Liver (tissue), 9 donors: Measurements from ENCODE around the gene GPX3. TPM values are rescaled to one million over a fixed set of nuclear protein-coding genes. Genes with fewer than 3 reads are reported as not detected.
A peak's percentile ranks its signal among the peaks of the same experiment; 100 is the strongest.

Experiments
- DNase-seq: peaks from one replicate; pipeline ENCODE4 v3.0.0-alpha.2; 2017; ENCODE audit warnings: low spot score
- H3K27ac ChIP-seq, 2 donors: one replicate each; pipeline ENCODE4 v1.7.0; 2013; ENCODE audit warnings: inconsistent platforms in 2 of 2, low read length in 2 of 2, control low read depth in 1 of 2, low read depth in 1 of 2, mild to moderate bottlenecking in 1 of 2
- H3K27me3 ChIP-seq, 4 donors: one replicate each; pipeline versions ENCODE4 v1.6.1 to v1.7.0; 2013; ENCODE audit warnings: low read length in 3 of 4, inconsistent platforms in 1 of 4, mild to moderate bottlenecking in 1 of 4, moderate library complexity in 1 of 4; ENCODE audit not compliant: control insufficient read depth in 4 of 4, insufficient read depth in 4 of 4
- H3K36me3 ChIP-seq, 4 donors: one replicate each; pipeline versions ENCODE4 v1.6.1 to v1.7.0; 2013; ENCODE audit warnings: low read length in 3 of 4, mild to moderate bottlenecking in 3 of 4, low read depth in 1 of 4, moderate library complexity in 1 of 4; ENCODE audit not compliant: control insufficient read depth in 4 of 4, insufficient read depth in 3 of 4
- H3K4me1 ChIP-seq, 4 donors: one replicate each; pipeline versions ENCODE4 v1.6.1 to v1.7.0; 2013; ENCODE audit warnings: low read length in 3 of 4, mild to moderate bottlenecking in 3 of 4, moderate library complexity in 1 of 4; ENCODE audit not compliant: control insufficient read depth in 4 of 4, insufficient read depth in 4 of 4
- H3K4me3 ChIP-seq, 3 donors: one replicate each; pipeline versions ENCODE4 v1.6.1 to v1.7.0; 2013; ENCODE audit warnings: low read length in 3 of 3, control low read depth in 1 of 3, low read depth in 1 of 3, mild to moderate bottlenecking in 1 of 3
- H3K9ac ChIP-seq, 2 donors: one replicate each; pipeline ENCODE4 v1.7.0; 2013; ENCODE audit warnings: low read length in 2 of 2, mild to moderate bottlenecking in 2 of 2, moderate library complexity in 2 of 2, control low read depth in 1 of 2, low read depth in 1 of 2
- H3K9me3 ChIP-seq, 4 donors: one replicate each; pipeline versions ENCODE4 v1.6.1 to v1.7.0; 2013; ENCODE audit warnings: low read length in 3 of 4; ENCODE audit not compliant: control insufficient read depth in 4 of 4
- ATF3 ChIP-seq: IDR thresholded peaks from 2 replicates; pipeline ENCODE4 v1.6.1; 2016; ENCODE audit warnings: antibody characterized with exemption
- CTCF ChIP-seq: fragments of 150-350 bp; IDR thresholded peaks from 2 replicates; pipeline ENCODE4 v1.5.1; 2017; ENCODE audit warnings: improper control_type of control experiment, low read depth, low read length; ENCODE audit not compliant: missing input control
- EGR1 ChIP-seq, 2 donors: IDR thresholded peaks; 2 replicates each; pipeline ENCODE4 v1.6.1; 2016 to 2018; ENCODE audit warnings: antibody characterized with exemption in 2 of 2, low read depth in 2 of 2
- FOXA1 ChIP-seq: IDR thresholded peaks from 2 replicates; pipeline ENCODE4 v1.6.1; 2016; ENCODE audit warnings: antibody characterized with exemption
- FOXA2 ChIP-seq: IDR thresholded peaks from 2 replicates; pipeline ENCODE4 v1.6.1; 2016; ENCODE audit warnings: antibody characterized with exemption
- GABPA ChIP-seq, 2 donors: IDR thresholded peaks in 1 of 2; conservative IDR thresholded peaks in 1 of 2; 2 replicates each; pipeline ENCODE4 v1.6.1; 2016; ENCODE audit warnings: antibody characterized with exemption in 2 of 2, mild to moderate bottlenecking in 1 of 2, moderate library complexity in 1 of 2
- HNF4A ChIP-seq, 2 donors: conservative IDR thresholded peaks; 2 replicates each; pipeline ENCODE4 v1.6.1; 2016; ENCODE audit warnings: antibody characterized with exemption in 2 of 2, mild to moderate bottlenecking in 2 of 2
- HNF4G ChIP-seq: IDR thresholded peaks from 2 replicates; pipeline ENCODE4 v1.6.1; 2016; ENCODE audit warnings: antibody characterized with exemption
- JUND ChIP-seq, 2 donors: IDR thresholded peaks; 2 replicates each; pipeline ENCODE4 v1.6.1; 2016; ENCODE audit warnings: antibody characterized with exemption in 2 of 2
- MAX ChIP-seq: IDR thresholded peaks from 2 replicates; pipeline ENCODE4 v1.6.1; 2016; ENCODE audit warnings: antibody characterized with exemption
- RAD21 ChIP-seq, 2 donors: IDR thresholded peaks; 2 replicates each; pipeline ENCODE4 v1.6.1; 2016; ENCODE audit warnings: antibody characterized with exemption in 2 of 2, mild to moderate bottlenecking in 2 of 2
- REST ChIP-seq: IDR thresholded peaks from 2 replicates; pipeline ENCODE4 v1.6.1; 2016; ENCODE audit warnings: antibody characterized with exemption, mild to moderate bottlenecking
- RXRA ChIP-seq, 2 donors: IDR thresholded peaks; 2 replicates each; pipeline ENCODE4 v1.6.1; 2017 to 2018; ENCODE audit warnings: antibody characterized with exemption in 2 of 2, mild to moderate bottlenecking in 1 of 2
- TAF1 ChIP-seq: conservative IDR thresholded peaks from 2 replicates; pipeline ENCODE4 v1.6.1; 2016; ENCODE audit warnings: antibody characterized with exemption, mild to moderate bottlenecking
- ZBTB33 ChIP-seq: IDR thresholded peaks from 2 replicates; pipeline ENCODE4 v1.6.1; 2016; ENCODE audit warnings: antibody characterized with exemption
- WGBS: extraction: QIAGEN DNeasy Blood & Tissue Kit; methylation state at CpG from one replicate; pipeline ENCODE4 v1.1.7; 2013; 5-methylcytosine and 5-hydroxymethylcytosine counted together
- polyA plus RNA-seq, 2 donors: library from polyadenylated mRNA; stranded (reverse) in 1 of 2; unstranded in 1 of 2; fragments of 200-250 nt in 1 of 2; fragments of >200 nt in 1 of 2; fragmentation: Nextera tagmentation in 1 of 2; extraction: Ambion mirVana in 1 of 2; gene quantifications; one replicate each; pipeline versions ENCODE4 v1.2.1 to v1.2.3, GENCODE V29; 2013 to 2015
- total RNA-seq, 2 donors: library from RNA; depleted of rRNA; stranded (reverse); fragments of >200 nt; gene quantifications; one replicate each; pipeline ENCODE4 v1.2.3, GENCODE V29; 2014
- donor health status: healthy.
- donor health status: healthy.
- donor health status: healthy.
- donor health status: healthy.
- donor health status: healthy.

The GPX3 gene
- total and polyA plus RNA-seq, 4 donors: 72.9 to 878 (median 237) TPM

GRCh38 chr5:151015974-151016587 is 4.3 kb upstream of the GPX3 start:
- no peak for DNase-seq
- Histone ChIP-seq H3K4me1 (peaks cover 13 to 44% (median 36%) of the 10 kb centered on the region in 4 donors), H3K9me3 (no peaks in the 10 kb centered on the region), H3K9ac (peak overlapping the region in 1 of 2 donors; percentile 0), H3K27ac (peak overlapping the region; percentile 78 to 82), H3K36me3 (no peaks in the 10 kb centered on the region), H3K4me3 (no peak overlapping the region), H3K27me3 (no peaks in the 10 kb centered on the region)
- TF ChIP-seq TAF1: no peak
- no peak for TF ChIP-seq FOXA1
- TF ChIP-seq ATF3: no peak
- TF ChIP-seq EGR1 (IDR thresholded peaks at IDR 0.05; ENCODE audit: low read depth in 2 of 2): no peak
- no peak for TF ChIP-seq GABPA (IDR thresholded peaks at IDR 0.05 in 1 of 2, conservative IDR thresholded peaks at IDR 0.05 in 1 of 2)
- TF ChIP-seq MAX: no peak
- TF ChIP-seq HNF4G: no peak
- TF ChIP-seq REST: no peak
- TF ChIP-seq FOXA2: no peak
- no peak for TF ChIP-seq ZBTB33
- no peak for TF ChIP-seq RXRA (IDR thresholded peaks at IDR 0.05)
- no peak for TF ChIP-seq RAD21 (IDR thresholded peaks at IDR 0.05)
- TF ChIP-seq JUND (IDR thresholded peaks at IDR 0.05): no peak
- WGBS: 81% methylated on average over 7 of the region's 7 CpGs

- H3K36me3 ChIP-seq: no peaks in the 10 kb centered on the region
- peaks cover 13 to 49% (median 36%) of the 10 kb centered on the region in 4 donors for H3K4me1 ChIP-seq
- DNase-seq: no peak
- no peaks in the 10 kb centered on the region for H3K27me3 ChIP-seq
- peak overlapping the region; percentile 78 to 82 for H3K27ac ChIP-seq
- WGBS: 30% methylated on average over 5 of the region's 5 CpGs
- peak overlapping the region in 1 of 2 donors; percentile 33 for H3K9ac ChIP-seq
- H3K4me3 ChIP-seq: no peak overlapping the region
- no peaks in the 10 kb centered on the region for H3K9me3 ChIP-seq
- TF ChIP-seq FOXA1 (no peak), ZBTB33 (peak; percentile 83), REST (no peak), EGR1 (IDR thresholded peaks at IDR 0.05; ENCODE audit: low read depth in 2 of 2) (peak; percentile 45 to 84), ATF3 (peak; percentile 80), CTCF (no peak), HNF4A (conservative IDR thresholded peaks at IDR 0.05) (peak; percentile 81 to 88), FOXA2 (peak; percentile 66), HNF4G (peak; percentile 21), MAX (peak; percentile 94), GABPA (IDR thresholded peaks at IDR 0.05 in 1 of 2, conservative IDR thresholded peaks at IDR 0.05 in 1 of 2) (peak in 1 of 2 donors; percentile 49), RXRA (IDR thresholded peaks at IDR 0.05) (peak; percentile 93 to 98)
Observed at GRCh38 chr5:151016700-151017099, 3.7 kb upstream of the GPX3 start.
